Fibroblast of lung (primary cell): ENCODE measurements around the gene NCAM2. TPM values are rescaled to one million over a fixed set of nuclear protein-coding genes. Genes with fewer than 3 reads are reported as not detected.

ENCODE experiments used
- DNase-seq, 2 donors: peaks; one replicate each; pipeline versions ENCODE4 v3.0.0 to v3.0.0-alpha.2; 2010; ENCODE audit warnings: low read depth in 2 of 2
- H2AFZ ChIP-seq: 2 replicates; pipeline ENCODE4 v1.5.1; 2012; ENCODE audit warnings: low read length, control low read depth, inconsistent platforms
- H3K27ac ChIP-seq: 2 replicates; pipeline ENCODE4 v1.5.1; 2011; ENCODE audit warnings: low read length, control low read depth; ENCODE audit not compliant: insufficient read depth
- H3K27me3 ChIP-seq: 2 replicates; pipeline ENCODE4 v1.5.1; 2011; ENCODE audit warnings: mild to moderate bottlenecking, low read length; ENCODE audit not compliant: control insufficient read depth, insufficient read depth
- H3K36me3 ChIP-seq: 2 replicates; pipeline ENCODE4 v1.5.1; 2011; ENCODE audit warnings: low read length; ENCODE audit not compliant: control insufficient read depth, insufficient read depth
- H3K4me1 ChIP-seq: 2 replicates; pipeline ENCODE4 v1.5.1; 2011; ENCODE audit warnings: low read length; ENCODE audit not compliant: control insufficient read depth, insufficient read depth; ENCODE audit errors: extremely low read depth
- H3K4me2 ChIP-seq: 2 replicates; pipeline ENCODE4 v1.5.1; 2011; ENCODE audit warnings: low read length, control low read depth; ENCODE audit not compliant: insufficient read depth; ENCODE audit errors: extremely low read depth
- H3K4me3 ChIP-seq, 4 experiments: fragments of 200-600 bp in 1 of 4; sonication (generic) in 1 of 4; replicated peaks in 1 of 4; 2 replicates each; pipeline ENCODE4 v1.5.1; 2011 to 2016; ENCODE audit warnings: low read length in 4 of 4, low read depth in 3 of 4, mild to moderate bottlenecking in 3 of 4, control low read depth in 2 of 4, inconsistent platforms in 1 of 4, mixed read lengths in 1 of 4; ENCODE audit not compliant: insufficient read depth in 1 of 4; ENCODE audit errors: control extremely low read depth in 1 of 4
- H3K79me2 ChIP-seq: 2 replicates; pipeline ENCODE4 v1.5.1; 2012; ENCODE audit warnings: mild to moderate bottlenecking, low read length, inconsistent platforms; ENCODE audit not compliant: control insufficient read depth, insufficient read depth
- H3K9ac ChIP-seq: 2 replicates; pipeline ENCODE4 v1.5.1; 2011; ENCODE audit warnings: mild to moderate bottlenecking, low read length, control low read depth; ENCODE audit not compliant: insufficient read depth
- H3K9me3 ChIP-seq: 2 replicates; pipeline ENCODE4 v1.5.1; 2012; ENCODE audit warnings: low read depth, low read length; ENCODE audit not compliant: control insufficient read depth, insufficient read depth
- H4K20me1 ChIP-seq: 2 replicates; pipeline ENCODE4 v1.5.1; 2011; ENCODE audit warnings: low read length; ENCODE audit not compliant: control insufficient read depth, insufficient read depth; ENCODE audit errors: extremely low read depth
- CTCF ChIP-seq, 2 donors: IDR thresholded peaks in 1 of 2; conservative IDR thresholded peaks in 1 of 2; 1 replicate in 1 of 2; 2 replicates in 1 of 2; pipeline ENCODE4 v1.5.1; 2011 to 2012; ENCODE audit warnings: low read length in 2 of 2, control low read depth in 1 of 2, inconsistent platforms in 1 of 2, low read depth in 1 of 2, mild to moderate bottlenecking in 1 of 2
- EZH2 ChIP-seq: IDR thresholded peaks from 2 replicates; pipeline ENCODE4 v1.5.1; 2012; ENCODE audit warnings: low read length, control low read depth, mild to moderate bottlenecking; ENCODE audit errors: missing control alignments
- polyA plus RNA-seq, 2 donors: library from polyadenylated mRNA; depleted of rRNA in 1 of 2; stranded (reverse) in 1 of 2; unstranded in 1 of 2; fragments of >200 nt; gene quantifications; 2 replicates each; pipeline ENCODE4 v1.2.1, GENCODE V29; 2011 to 2012; ENCODE audit warnings: missing spikeins in 1 of 2
- total RNA-seq: library from RNA; depleted of rRNA; stranded (reverse); fragments of >200 nt; gene quantifications from 2 replicates; pipeline ENCODE4 v1.2.1, GENCODE V29; 2014

NCAM2 gene
- total and polyA plus RNA-seq, 2 donors (not counting 1 experiment from before 2014, with no cell fraction given): 5.6 to 11.1 TPM

GRCh38 chr21:21324297-21324696, 326.1 kb downstream of the NCAM2 start:
- Histone ChIP-seq H3K79me2 (no peaks in the 10 kb centered on the region), H2AFZ (no peak overlapping the region), H3K4me3 (no peak overlapping the region), H3K9me3 (no peaks in the 10 kb centered on the region), H3K36me3 (no peaks in the 10 kb centered on the region), H3K4me1 (no peaks in the 10 kb centered on the region), H4K20me1 (no peaks in the 10 kb centered on the region), H3K4me2 (no peak overlapping the region), H3K9ac (no peak overlapping the region), H3K27me3 (no peaks in the 10 kb centered on the region), H3K27ac (no peak overlapping the region)
- DNase-seq: no peak
- no peak for TF ChIP-seq CTCF (conservative IDR thresholded peaks at IDR 0.05 in 1 of 2, IDR thresholded peaks at IDR 0.05 in 1 of 2; ENCODE audit: low read depth in 1 of 2, low read length in 2 of 2)
- no peak for TF ChIP-seq EZH2

GRCh38 chr21:21332492-21332891, 334.3 kb downstream of the NCAM2 start:
- H2AFZ ChIP-seq: no peak overlapping the region
- H3K4me3 ChIP-seq: no peak overlapping the region
- no peak overlapping the region for H3K9ac ChIP-seq
- H3K27me3 ChIP-seq: no peaks in the 10 kb centered on the region
- no peaks in the 10 kb centered on the region for H3K36me3 ChIP-seq
- H4K20me1 ChIP-seq: no peaks in the 10 kb centered on the region
- no peaks in the 10 kb centered on the region for H3K4me1 ChIP-seq
- TF ChIP-seq CTCF (conservative IDR thresholded peaks at IDR 0.05 in 1 of 2, IDR thresholded peaks at IDR 0.05 in 1 of 2; ENCODE audit: low read depth in 1 of 2, low read length in 2 of 2): no peak
- H3K27ac ChIP-seq: no peak overlapping the region
- H3K79me2 ChIP-seq: no peaks in the 10 kb centered on the region
- H3K9me3 ChIP-seq: no peaks in the 10 kb centered on the region
- no peak for DNase-seq
- no peak overlapping the region for H3K4me2 ChIP-seq

GRCh38 chr21:21341041-21341440, 342.8 kb downstream of the NCAM2 start:
- H4K20me1 ChIP-seq: no peaks in the 10 kb centered on the region
- H3K4me3 ChIP-seq: no peak overlapping the region
- H3K27ac ChIP-seq: no peak overlapping the region
- H3K36me3 ChIP-seq: no peaks in the 10 kb centered on the region
- no peaks in the 10 kb centered on the region for H3K79me2 ChIP-seq
- H3K4me2 ChIP-seq: no peak overlapping the region
- DNase-seq: no peak
- H2AFZ ChIP-seq: no peak overlapping the region
- no peaks in the 10 kb centered on the region for H3K27me3 ChIP-seq
- no peaks in the 10 kb centered on the region for H3K4me1 ChIP-seq
- TF ChIP-seq EZH2 (no peak), CTCF (conservative IDR thresholded peaks at IDR 0.05 in 1 of 2, IDR thresholded peaks at IDR 0.05 in 1 of 2; ENCODE audit: low read depth in 1 of 2, low read length in 2 of 2) (no peak)
- H3K9me3 ChIP-seq: no peaks in the 10 kb centered on the region
- H3K9ac ChIP-seq: no peak overlapping the region
